ENCODE measurements around the gene RCOR1.
"Not testable (repeated sequence)": the region's sequence is repeated elsewhere in the genome, so short reads cannot be mapped to it uniquely, and the experiment has no call there.

The RCOR1 gene

DNA sequence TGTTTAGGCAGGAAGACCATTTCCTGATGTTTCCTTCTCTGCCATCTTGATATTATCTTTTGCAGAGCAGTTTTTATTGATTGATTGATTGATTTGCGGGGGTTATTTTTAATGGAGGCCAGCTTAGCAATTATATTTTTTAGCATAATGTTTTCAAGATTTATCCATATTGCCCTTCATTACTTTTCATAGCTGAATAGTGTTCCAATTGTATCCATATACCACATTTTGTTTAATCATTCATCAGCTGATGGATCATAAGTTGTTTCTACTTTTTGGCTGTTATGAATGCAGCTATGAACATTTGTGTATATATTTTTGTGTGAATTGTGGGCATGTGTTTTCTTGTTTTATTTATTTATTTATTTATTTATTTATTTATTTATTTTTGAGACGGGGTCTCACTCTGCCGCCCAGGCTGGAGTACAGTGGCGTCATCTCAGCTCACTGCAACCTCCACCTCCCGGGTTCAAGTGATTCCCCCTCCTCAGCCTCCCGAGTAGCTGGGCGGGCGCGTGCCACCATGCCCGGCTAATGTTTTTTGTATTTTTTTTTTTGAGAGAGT is 20.9 kb upstream of the RCOR1 start:
- no peak for DNase-seq

DNA sequence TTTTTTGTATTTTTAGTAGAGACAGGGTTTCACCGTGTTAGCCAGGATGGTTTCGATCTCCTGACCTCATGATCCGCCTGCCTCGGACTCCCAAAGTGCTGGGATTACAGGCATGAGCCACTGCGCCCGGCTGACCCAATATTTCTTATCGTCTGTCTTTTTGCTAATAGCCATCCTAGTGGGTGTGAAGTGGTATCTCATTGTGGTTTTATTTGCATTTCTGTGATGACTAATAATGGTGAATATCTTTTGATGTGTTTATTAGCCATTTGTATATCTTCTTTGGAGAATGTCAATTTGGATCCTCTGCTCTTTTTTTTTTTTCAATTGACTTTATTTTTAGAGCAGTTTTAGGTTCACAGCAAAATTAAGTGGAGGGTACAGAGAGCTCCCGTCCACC is 19.3 kb upstream of the RCOR1 start:
- not testable (repeated sequence) for DNase-seq

DNA sequence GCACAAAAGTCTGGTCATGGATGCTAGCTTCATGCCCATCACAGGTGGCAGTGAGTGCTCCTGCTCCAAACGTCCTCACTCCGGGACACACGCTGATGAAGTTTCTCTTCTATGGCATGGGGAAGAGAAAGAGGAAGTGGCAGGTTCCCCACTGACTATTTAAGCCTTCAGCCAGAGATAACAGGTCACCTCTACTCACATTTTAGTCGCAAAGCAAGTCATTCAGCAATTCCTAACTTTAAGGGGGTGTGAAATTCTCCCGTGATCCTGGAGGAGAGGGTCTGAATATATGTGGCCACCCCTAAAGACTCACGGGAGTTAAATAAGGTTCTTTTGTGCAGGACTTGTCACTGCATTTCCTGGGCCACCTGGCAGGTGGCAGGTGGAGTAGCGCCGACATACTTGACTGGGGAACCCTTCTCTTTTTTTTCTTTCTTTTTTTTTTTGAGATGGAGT is 18.8 kb upstream of the RCOR1 start:
- no peak for DNase-seq

DNA sequence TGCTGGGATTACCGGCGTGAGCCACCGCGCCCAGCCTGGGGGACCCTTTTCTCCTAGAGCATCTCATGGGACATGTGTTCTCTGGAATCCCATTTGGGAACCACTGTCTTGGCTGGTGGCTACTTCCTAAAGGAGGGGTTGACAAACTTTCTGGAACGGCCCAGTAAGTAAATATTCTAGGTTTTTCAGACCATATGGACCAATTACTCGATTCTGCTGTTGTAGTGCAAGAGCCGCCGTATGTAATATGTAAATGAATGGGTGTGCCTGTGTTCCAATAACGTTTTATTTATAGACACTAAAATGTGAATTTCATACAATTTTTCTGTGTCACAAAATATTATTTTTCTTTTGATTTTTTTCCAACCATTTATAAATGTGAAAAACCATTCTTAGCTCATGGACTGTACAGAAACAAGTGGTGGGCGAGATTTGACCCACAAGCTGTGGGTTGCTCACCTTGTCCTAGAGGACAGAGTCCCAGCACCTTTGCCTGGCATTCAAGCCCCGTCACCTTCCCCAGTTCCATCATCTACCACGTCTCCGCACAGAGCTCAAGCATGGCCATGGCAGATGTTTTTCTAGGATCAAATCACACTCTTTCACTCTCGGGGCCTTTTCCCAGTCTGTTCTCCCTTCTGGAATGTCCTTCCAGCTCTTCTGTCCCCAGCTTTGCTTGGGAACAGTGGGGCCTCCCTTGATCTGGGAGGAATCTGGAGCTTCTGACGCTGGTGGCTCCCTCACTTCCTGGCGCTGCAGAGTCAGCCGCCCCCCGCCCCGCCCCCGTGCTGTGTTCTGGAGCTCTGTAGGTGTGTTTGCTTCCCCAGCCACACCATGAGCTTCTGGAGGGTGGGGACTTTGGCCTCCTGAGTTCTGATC is 17.9 kb upstream of the RCOR1 start:
- no peak for DNase-seq

DNA sequence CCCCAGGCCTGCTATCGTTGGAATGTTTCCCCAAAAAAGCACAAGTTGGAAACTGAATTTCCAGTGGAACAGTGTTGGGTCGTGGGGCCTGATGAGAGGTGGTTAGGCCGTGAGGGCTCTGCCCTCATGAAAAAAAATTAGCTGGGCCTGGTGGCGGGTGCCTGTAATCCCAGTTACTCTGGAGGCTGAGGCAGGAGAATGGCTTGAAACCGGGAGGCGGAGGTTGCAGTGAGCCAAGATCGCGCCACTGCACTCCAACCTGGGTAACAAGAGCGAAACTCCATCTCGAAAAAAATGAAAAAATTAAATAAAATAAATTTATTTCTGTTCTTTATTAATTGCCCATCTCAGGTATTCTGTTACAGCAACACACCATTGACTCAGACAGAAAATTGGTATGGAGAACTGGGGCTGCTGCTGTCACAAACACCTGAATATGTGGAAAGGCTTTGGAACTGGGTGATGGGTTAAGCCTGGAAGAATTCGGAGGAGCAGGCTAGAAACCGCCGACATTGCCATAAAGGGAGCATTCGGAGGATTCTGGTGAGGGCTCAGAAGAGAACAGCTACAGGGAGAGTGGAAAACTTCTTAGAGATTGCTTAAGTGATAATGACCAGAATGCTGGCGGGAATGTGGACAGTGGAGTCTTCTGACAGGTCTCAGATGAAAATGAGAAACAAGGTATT is 17.1 kb upstream of the RCOR1 start:
- no peak for DNase-seq

DNA sequence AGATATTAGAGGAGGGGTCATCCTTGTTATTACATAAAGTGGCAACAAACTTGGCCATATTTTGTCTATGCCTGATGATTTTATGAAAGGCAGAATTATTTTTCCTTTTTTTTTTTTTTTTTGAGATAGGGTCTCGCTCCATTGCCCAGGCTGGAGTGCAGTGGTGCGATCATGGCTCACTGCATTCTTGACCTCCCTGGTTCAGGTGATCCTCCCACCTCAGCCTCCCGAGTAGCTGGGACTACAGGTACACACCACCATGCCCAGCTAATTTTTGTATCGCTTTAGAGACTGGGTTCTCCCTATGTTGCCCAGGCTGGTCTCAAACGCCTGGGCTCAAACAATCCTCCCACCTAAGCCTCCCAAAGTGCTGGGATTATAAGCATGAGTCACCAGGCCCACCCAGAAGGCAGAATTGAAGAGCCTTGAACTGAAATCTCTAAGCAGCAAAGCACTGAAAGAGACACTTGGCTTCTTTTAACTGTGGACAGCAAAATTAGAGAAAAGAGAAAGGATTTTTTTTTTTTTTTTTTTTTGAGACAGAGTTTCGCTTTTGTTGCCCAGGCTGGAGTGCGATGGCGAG is 16.5 kb upstream of the RCOR1 start:
- DNase-seq = not testable (repeated sequence)

DNA sequence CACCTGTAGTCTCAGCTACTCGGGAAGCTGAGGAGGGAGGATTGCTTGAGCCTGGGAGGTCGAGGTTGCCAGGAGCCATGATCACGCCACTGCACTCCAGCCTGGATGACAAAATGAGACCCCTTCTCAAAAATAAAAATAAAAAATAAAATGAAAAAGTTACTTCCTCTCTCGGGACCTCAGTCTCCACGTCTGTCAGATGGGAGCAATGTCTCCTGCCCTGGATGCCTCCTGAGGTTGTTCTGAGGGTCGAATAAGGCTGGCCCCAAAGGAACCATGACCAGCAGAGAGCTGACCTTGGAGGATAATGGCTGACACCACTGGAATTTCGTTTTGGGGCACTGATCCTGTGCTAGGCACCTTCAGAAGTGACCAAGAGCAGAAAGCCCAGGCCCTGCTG is 13.6 kb upstream of the RCOR1 start:
- no peak for DNase-seq

DNA sequence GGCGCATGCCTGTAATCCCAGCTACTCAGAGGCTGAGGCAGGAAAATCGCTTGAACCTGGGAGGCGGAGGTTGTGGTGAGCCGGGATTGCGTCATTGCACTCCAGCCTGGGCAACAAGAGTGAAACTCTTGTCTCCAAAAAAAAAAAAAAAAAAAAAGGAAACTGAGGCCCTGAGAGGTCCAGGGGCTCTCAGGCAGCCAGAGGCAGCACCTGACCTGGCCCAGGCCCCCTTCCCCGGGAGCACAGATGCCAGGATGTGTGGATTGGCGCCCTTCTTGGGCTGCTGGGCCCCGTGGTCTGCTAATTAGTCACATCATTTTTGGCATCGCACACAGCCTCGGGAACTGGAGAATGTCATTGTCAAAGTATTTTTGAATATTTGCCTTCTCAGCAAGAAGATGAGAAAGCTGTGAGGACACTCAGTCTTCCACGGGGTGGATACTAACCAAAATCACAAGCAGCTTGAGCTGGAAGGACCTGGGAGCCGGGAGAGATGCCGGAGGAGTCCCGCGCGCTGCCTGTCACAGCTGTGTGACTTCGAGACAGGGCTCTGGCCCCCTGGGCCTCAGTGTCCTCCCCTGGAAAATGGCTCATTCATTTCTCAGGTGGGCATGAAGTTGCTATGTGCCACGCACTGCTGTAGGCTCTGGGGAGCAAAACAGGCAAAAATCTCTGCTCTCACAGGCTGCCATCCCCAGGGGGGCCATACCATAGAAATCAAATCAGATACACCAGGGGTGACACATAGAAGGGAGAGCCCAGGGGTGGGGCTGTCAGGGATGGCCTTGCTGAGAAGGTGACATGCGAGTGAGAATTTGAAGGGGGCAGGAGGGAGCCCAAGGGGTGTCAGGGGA is 12.5 kb upstream of the RCOR1 start:
- DNase-seq = no peak

DNA sequence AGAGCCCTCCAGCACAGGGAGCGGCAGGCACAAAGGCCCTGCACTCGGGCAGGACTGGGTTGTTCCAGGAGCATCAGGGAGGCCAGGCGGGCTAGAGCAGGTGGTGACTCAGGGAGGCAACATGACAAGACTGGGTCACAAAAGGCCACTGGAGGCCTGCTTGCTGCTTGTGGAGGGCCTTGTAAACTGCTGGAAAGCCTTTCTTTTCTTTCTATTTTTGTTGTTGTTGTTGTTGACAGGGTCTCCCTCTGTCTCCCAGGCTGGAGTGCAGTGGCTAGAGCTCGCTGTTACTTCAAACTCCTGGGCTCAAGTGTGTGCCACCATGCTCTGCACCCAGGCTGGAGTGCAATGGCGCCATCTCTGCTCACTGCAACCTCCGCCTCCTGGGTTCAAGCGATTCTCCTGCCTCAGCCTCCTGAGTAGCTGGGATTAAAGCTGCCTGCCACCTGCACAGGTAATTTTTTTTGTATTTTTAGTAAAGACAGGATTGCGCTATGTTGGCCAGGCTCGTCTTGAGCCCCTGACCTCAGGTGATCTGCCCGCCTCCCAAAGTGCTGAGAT is 11.8 kb upstream of the RCOR1 start:
- DNase-seq = no peak

DNA sequence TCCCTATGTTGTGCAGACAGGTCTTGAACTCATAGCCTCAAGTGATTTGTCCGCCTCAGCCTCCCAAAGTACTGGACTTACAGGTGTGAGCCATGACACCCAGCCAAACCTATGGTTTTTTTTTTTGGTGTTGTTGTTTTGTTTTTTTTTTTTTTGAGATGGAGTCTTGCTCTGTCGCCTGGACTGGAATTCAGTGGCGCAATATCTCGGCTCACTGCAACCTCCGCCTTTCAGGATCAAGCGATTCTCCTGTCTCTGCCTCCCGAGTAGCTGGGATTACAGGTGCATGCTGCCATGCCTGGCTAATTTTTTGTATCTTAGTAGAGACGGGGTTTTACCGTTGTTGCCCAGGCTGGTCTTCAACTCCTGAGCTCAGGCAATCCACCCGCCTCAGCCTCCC is 11.3 kb upstream of the RCOR1 start:
- no peak for DNase-seq

DNA sequence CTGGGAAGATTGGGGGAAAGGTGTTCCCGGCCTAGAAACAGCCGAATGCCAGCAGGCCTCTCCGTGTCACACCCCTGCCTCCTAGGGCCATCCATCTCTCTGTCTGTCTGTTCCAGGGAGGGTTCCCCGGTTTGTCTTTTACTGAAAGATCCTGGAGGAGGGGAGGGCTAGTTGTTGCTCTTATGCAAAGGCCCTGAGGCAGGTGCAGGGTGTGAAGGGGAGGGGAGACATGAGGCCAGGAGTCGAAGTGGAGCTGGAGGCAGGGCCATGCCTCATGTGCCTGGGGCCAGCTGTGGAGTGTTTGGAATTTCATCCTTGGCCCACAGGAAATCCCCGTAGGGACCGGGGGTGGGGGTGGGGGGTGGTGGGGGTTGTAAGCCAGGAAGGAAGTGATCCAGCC is 8.7 kb upstream of the RCOR1 start:
- DNase-seq = no peak

DNA sequence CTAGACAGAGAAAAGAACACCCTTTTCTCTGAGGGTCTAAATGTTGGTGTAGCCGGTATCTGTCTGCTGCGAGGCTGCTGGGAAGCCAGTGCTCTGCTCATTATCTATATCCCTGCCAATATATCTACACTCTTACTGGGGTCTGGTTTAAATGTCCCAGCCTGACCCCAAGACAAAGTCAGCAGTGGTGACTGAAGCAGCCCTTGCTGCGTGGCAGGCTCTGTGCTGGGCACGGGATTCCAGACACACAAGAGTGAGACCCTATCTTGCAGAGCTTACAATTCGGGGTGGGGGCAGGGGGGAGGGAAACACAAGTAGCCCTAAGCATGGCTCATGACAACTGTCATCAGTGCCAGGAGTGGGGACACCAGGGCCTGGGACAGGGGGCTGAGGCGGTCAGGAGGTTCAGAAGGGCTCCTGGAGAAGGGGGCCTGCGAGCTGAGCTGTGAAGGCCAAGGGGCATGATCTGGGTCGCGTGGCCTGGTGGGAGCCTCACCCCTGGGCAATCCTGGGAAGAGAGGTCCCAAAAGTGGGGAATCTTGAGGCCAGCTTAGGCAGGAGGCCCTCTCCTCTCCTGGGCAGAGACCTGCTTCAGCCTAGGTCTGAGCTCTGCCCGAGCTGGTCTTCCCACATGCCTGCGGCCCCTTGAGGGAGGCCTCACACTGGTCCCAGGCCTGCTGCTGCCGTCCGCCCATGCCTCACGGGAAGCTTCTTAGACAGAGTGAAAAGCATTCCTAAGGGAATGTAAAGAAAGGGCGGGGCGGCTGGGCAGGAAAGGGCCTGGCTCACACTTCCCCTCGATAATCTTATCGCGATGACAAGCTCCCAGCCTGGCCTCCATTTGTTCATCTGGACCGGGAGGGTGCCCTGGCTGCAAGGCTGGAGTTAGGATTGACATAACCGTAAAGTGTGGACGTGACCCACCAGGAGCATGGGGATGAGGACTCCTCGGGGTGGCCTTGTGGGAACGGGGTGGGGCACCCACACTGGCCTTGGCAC is 7.3 kb upstream of the RCOR1 start:
- DNase-seq = no peak

DNA sequence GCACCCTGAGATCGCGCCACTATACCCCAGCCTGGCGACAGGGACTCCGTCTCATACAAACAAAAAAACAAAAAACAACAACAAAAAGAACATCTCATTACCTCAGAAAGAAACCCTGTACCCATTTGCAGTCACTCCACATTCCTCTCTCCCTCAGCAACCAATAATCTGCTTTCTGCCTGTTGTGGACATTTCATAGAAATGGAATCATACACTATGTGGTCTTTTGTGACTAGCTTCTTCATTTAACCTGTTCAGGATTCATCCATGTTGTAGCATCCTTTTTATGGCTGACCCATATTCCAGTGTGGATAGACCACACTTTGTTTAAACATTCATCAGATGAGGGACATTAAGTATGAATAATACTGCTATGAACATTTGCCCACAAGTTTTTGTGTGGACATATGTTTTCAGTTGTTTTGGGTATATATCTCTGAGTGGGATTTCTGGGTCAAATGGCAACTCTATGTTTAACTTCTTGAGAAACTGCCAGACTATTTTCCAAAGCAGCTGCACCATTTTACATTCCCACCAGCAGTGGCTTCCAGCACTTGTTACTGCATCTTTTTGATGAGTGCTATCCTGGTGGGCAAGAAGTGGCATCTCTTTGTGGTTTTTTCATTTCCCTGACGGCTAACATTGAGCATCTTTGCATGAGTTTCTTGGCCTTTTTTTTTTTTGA is 5.9 kb upstream of the RCOR1 start:
- DNase-seq = no peak

DNA sequence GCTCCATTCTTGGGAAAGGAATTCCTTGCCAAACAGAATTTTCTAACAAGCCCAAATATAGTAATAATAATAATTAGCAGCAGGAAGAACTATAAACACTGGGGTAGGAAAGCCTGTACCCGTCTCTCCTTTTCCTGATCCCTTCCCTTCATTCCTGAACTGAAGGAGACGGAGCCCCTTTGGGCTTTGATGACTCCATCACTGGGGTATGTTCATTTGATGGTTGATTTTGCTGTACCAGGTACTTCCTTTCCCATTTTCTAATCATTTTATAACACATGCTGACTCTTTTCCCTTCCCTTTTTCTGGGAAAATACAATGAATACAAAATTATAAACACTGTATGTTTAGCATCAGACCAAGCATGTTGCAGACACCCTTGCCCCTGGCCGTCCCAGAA is 3.6 kb upstream of the RCOR1 start:
- no peak for DNase-seq

DNA sequence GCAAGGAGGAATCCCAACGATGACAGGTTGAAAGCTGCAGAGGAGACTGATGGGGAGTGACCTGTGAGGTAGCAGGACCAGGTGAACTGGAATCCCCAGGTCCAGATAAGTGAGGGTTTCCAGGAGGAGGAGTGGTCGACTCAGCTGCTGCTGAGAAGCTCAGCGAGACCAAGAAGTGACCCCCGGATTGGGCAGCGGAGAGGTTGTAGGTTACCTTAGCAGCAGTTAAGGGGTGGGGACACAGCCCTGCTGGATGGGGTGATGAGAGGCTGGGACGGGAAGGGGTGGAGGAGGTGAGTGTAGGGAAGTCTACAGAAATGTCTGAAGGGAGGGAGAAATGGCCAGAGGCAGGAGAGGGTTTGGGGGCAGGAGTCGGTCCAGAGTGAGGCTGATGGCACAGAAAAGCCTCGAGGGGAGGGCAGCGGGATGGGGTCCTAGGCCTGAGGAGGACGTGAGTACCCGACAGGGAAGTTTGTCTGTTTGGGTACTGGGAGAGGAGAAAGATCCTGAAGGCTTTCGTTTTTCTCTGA is 2.6 kb upstream of the RCOR1 start:
- no peak for DNase-seq

DNA sequence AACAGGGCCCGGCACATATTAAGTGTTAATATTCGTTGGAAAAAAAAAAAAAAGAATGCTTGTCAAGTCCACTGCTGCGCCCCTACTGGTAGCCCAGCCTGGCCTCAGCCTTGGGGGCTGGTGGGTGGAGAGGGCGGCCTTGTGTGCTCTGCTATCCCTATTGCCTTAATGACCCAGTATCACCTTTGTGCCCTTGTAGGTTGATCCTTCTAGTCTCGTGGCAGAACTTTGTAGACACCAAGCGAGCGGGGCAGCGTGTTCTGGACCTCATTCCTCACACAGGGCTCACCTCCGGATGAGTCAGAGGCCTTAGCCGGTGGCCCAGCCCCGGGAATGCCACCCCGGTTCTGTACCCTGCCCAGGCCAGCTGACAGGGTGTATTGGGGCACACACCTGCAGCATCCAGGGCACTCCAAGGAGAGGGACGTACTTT is 1.8 kb upstream of the RCOR1 start:
- DNase-seq = no peak

DNA sequence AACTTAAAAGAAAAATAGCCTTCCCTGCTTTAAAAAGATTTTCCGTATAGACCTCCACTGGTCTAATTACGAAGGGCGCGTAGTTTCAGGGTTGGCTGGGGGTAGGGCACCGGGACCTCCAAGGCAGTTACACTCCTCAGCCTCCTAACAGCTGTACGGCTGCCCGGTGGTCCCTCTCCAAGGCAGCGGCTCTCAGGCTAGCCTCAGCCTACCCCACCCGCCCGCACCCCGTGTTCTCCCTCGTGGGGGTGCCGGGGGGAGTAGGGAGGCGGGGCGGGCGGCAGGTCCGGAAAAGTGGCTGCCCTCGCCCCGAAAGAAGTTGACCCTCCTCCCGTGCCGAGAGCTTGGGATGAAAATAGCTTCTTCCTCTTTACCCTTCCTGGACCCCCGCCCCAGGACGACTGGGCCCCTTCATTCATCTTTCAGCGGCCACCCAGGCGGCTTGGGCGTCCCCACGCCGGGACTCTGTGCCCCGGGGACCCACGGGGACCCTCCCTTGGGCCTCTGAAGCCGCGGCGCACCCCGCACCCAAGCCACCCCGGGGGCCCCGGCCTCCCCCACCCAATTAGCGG is 991 bp upstream of the RCOR1 start:
- DNase-seq = no peak

DNA sequence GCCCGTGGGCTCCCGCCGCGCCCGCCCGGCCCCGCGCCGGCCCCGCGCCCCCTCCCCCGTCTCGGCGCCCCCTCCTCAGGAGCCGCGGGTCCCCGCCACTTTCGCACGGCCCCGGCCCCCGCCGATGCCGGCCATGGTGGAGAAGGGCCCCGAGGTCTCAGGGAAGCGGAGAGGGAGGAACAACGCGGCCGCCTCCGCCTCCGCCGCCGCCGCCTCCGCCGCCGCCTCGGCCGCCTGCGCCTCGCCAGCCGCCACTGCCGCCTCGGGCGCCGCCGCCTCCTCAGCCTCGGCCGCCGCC is 263 bp downstream of the RCOR1 start:
- no peak for DNase-seq

DNA sequence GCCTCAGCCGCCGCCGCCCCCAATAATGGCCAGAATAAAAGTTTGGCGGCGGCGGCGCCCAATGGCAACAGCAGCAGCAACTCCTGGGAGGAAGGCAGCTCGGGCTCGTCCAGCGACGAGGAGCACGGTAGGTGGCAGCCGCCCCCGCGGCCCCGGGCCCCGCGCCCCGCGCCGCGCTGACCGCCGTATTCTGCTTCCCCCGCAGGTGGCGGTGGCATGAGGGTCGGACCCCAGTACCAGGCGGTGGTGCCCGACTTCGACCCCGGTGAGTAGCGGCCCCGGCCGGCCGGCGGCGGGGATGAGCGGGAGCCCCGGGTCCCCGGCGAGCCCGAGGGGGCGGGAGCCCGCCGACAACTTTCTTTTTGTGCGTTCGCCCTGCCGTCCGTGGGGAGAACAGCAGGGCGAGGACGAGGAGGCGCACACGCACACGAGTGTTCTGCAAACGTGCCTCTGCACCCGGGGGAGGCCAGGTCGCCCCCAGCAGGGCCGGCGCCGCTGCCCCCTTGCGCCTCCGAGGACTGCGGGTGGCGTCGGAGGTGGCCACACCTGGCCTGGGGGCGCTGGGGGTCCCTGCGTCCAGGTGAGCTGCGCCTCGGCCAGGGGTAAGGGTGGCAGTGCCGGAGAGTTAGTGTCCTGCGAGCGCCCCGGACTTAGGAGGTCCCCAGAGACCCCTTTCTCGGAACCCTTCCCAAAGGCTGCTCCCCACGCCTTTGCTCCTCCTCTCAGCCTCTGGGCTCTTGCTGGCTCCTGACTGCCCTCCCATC is 794 bp downstream of the RCOR1 start:
- DNase-seq = no peak
